Stimulated activated CD4-positive, alpha-beta T cell treated with anti-CD3 and anti-CD28 coated beads, TNF-alpha, amount 100 ng/mL, for 4 hours (primary cell): Measurements from ENCODE around the gene ISCU.

Experiments
- DNase-seq, 3 experiments: peaks; one replicate each; pipeline ENCODE4 v3.0.0-alpha.2; 2020; ENCODE audit warnings: low read depth in 3 of 3

ISCU gene

DNA sequence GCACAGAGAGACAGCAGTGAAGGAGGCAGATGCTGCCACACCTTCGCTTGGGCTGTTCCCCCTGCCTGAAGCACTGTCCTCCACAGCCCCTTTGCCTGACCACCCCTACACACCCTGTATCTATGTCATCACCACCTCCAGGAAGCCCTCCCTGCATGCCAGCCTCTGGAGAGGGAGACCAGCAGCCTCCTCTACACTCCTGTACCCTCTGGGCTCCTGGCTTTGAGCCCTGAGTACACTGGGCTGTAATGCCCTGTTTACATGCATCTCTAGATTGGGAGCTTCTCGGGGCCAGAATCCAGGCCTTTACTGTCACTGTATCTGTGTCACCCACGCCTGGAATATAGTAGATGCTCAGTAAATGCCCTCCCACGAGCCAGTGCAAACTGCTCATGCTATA is 41.3 kb downstream of the ISCU start:
- no peak for DNase-seq

GRCh38 chr12:108604208-108604941 is 42.0 kb downstream of the ISCU start:
- no peak for DNase-seq

DNA sequence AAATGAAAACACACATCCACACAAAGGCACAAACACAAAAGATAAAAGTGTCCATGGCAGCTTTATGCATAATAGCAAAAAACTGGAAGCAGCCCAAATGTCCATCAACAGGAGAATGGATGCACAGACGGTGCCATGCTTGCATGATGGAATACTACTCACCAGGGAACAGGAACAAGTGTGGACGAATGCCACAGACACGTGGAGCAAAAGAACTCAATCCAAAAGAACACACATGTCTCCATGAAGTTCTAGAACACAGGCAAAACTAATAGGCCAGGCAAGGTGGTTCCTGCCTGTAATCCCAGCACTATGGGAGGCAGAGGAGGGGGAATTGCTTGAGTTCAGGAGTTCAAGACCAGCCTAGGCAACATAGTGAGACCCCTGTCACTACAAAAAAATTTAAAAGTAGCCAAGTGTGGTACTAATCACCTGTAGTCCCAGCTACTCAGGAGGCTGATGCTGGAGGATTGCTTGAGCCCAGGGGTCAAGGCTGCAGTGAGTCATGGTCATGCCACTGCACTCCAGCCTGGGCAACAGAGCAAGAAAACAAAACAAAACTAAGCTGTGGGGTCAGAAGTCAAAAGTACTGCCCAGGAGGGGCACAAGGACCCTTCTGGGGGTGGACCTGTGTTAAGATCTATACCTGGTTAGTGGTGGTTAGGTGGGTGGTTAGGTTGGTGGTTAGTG is 42.7 kb downstream of the ISCU start:
- DNase-seq = no peak

DNA sequence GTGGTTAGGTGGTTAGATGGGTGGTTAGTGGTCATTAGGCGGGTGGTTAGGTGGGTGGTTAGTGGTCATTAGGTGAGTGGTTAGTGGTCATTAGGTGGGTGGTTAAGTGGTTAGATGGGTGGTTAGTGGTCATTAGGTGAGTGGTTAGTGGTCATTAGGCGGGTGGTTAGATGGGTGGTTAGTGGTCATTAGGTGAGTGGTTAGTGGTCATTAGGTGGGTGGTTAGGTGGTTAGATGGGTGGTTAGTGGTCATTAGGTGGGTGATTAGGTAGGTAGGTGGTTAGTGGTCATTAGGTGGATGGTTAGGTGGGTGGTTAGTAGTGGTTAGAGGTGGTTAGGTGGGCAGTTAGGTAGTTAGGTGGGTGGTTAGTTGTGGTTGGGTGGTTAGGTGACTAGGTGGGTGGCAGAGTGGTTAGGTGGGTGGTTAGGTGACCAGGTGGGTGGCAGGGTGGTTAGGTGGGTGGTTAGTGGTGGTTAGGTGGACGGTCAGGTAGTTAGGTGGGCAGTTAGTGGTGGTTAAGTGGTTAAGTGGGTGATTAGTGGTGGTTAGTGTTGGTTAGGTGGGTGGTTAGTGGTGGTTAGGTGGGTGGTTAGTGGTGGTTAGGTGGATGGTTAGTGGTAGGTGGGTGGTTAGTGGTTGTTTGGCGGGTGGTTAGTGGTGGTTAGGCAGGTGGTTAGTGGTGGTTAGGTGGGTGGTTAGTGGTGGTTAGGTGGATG is 43.5 kb downstream of the ISCU start:
- DNase-seq = no peak

- no peak for DNase-seq
Measured at GRCh38 chr12:108606492-108606891, 44.1 kb downstream of the ISCU start.

DNA sequence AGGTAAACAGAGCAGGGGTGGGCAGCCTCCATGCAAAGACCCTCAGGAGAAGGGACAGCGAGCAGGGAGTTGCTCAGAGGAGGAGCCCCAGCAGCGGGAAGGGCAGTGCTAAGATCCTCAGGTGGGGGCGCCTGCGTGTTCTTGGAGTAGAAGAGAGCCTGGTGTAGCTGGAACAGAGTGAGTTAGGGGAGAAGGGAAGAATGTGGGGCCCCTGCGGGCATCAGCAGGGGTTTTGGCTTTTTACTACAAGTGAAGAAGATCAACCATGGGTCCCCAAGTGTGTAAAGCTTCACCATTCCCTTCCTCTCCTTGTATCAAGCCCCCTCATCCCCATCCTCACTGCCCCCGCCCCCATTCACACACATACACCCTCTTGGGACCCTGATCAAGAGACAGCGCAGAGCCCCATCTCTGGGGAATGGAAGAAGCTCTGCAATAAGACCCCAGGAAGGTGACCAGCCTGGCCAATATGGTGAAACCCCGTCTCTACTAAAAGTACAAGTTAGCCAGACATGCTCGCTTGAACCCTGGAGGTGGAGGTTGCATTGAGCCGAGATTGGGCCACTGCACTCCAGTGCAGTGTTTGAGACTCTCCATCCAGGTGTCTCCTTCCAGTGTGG is 45.7 kb downstream of the ISCU start:
- no peak for DNase-seq

GRCh38 chr12:108608616-108609015 is 46.2 kb downstream of the ISCU start:
- DNase-seq = no peak

DNA sequence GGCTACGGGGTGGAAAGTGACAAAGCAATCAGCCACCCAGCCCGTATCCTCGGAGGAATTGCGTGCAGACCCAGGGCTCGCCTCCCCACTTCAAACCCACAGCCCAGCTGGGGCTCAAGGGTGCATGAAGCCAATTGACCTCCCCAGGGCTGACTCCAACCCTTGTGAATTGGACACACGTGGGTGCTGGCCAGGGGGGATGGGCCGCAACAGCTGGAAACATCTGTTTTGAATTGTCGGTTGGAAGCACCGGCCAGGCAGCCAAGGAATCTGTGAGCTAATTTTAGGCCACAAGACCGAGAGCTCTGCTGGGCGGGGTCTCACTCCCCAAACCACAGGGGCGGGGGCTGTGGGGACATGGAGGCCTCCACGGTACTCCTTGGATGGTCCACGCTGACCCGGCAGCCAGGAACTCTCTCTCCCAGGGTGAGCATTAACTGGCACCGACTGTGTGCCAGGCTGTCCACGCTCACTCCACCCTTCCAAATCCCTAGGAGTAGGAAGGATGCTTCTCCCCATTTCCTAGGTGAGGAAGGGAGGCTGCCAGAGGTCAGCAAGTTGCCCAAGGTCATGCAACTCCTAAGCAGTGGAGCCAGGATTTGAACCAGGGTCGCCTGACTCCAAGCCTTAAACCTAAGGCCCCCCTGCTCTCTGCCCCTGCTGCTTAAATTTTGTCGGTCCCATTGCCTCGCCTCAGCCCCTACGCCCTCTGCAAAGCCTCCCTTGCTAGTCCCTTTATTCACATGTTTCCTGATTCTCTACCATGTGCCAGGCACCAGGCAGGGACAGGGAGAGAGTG is 47.3 kb downstream of the ISCU start:
- no peak for DNase-seq

GRCh38 chr12:108610336-108610815 is 48.0 kb downstream of the ISCU start:
- DNase-seq = no peak

GRCh38 chr12:108610856-108611605 is 48.6 kb downstream of the ISCU start:
- DNase-seq = no peak

GRCh38 chr12:108611884-108612415 is 49.6 kb downstream of the ISCU start:
- DNase-seq = peak in 1 of 3 experiments; percentile 47

DNA sequence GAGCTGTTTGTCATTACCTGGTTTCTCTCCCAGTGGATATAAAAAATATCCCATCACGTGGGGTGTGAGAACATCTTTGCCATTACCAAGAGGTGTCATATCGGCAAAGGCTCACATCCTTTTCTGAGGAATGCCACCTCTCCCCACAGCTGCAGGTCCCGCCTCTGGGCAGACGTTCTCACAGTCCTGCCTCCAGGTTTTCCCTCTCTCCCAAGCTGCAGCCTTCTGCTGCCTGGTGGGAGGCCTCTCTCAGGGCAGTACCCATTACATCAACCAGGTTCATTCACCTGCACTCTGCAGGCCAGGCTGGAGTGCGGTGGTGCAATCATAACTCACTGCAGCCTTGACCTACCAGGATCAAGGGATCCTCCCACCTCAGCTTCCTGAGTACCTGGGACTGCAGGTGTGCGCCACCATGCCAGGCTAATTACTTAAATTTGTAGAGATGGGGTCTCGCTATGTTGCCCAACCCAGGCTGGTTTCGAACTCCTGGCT is 50.4 kb downstream of the ISCU start:
- no peak for DNase-seq

- no peak for DNase-seq
Measured at GRCh38 chr12:108613548-108613947, 51.2 kb downstream of the ISCU start.

DNA sequence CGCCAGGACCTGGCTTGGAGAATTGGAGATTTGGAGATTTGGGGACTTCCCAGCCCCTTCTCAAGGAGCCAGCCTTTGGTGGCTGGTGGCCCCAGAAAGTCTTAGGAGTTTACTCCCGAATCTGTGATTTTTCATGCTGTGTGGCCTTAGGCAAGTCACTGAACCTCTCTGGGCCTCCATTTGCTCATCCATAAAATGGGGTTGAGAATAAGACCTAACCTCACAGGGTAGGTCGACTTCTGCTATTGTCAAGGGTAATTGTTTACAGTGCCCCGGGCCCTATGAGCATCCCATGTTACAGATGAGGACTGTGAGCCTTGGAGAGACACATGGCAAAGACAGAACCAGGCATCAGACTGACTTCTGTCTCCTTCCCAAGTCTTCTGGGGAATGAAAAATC is 51.6 kb downstream of the ISCU start:
- DNase-seq = no peak

- DNase-seq = no peak
Measured at GRCh38 chr12:108614639-108615038, 52.2 kb downstream of the ISCU start.

- DNase-seq = no peak
Measured at GRCh38 chr12:108615918-108616317, 53.5 kb downstream of the ISCU start.

DNA sequence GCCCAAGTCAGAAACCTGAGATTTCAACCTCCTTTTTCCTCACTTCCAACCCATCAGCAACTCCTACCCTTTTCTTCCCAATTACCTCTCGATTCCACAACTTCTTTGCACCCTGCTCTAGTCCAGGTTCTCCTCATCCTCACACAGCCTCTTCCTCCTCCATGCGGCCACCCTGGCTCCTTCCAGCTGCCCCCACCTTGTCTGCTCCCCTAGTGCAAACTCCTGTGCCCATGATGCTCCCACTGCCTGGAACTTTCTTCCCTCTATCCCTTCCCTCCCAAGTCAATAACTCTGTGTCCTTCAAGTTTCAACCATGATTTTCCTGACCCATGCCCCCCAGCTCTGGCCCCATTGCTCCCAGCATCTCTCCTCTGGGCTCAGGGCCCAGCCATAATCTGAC is 54.0 kb downstream of the ISCU start:
- DNase-seq = no peak

DNA sequence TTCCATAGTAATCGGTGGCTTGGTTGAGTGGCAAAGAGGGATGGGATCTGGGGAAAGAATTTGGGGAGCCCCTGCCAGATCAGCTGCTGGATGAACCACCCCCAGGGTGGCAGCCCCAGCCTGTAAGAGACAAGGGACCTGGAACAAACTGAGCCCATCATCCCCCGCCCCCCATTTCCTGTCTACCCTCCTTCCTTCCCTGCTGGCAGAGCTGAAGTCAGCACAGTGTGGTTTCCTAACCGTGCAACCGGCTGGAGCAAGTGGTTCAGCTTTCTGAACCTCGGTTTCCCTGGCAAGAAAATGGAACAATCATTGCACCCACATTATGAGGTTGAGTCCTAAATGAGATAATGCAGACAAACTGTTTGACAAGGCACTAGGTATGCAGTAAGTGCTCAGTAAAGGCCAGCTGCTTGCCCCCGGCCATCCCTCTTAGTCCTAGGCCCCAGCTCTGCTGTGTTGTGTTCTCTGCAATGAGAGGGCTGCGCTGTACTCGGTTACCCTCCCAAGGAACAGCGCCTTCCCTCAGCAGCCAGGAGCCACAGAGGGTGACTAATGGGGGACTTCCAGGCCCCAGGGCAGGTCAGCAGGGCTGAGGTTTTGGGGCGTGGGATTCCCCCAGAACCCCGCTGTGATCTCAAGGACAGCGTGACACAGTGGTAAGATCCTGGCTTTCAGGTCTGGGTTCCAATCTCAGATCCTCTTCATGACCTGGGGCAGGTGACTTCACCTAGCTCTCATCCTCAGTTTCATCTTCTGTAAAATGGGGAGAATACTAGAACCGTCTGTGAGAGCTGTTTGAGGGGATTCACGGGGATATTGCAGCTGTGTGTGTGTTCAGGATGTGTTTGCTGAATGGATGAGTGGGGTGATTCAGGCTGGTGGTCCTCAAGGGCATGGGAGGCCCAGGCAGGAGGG is 54.8 kb downstream of the ISCU start:
- peak; percentile 39 to 71 (median 61) for DNase-seq
